BJ (cell line): ENCODE results near the gene FAM240B. TPM values are rescaled to one million over a fixed set of nuclear protein-coding genes. Genes with fewer than 3 reads are reported as not detected.

Experiments used
- CTCF ChIA-PET: fragments of 350-600 bp; formaldehyde crosslinking; extraction: SDS; loops from one replicate; lab custom pipeline; 2021; ENCODE audit warnings: antibody characterized with exemption, inconsistent platforms; lab: Yijun Ruan, JAX
- POLR2A ChIA-PET: fragments of 300-600 bp; sonication (Branson Sonifier 250); formaldehyde crosslinking; extraction: SDS; loops from one replicate; lab custom pipeline; 2021; ENCODE audit warnings: antibody characterized with exemption; lab: Charles Lee
- DNase-seq: peaks from one replicate; pipeline ENCODE4 v3.0.0-alpha.2; 2011; ENCODE audit warnings: low read depth
- H3K27me3 ChIP-seq: 2 replicates; pipeline ENCODE4 v1.6.0; 2011; ENCODE audit warnings: low read length; ENCODE audit not compliant: control insufficient read depth, insufficient read depth
- H3K36me3 ChIP-seq: 2 replicates; pipeline ENCODE4 v1.5.1; 2011; ENCODE audit warnings: low read length; ENCODE audit not compliant: control insufficient read depth, insufficient read depth
- H3K4me3 ChIP-seq: 2 replicates; pipeline ENCODE4 v1.5.1; 2011; ENCODE audit warnings: low read depth, mild to moderate bottlenecking, control low read depth, low read length
- CTCF ChIP-seq: IDR thresholded peaks from 2 replicates; pipeline ENCODE4 v1.5.1; 2011; ENCODE audit warnings: low read depth, mild to moderate bottlenecking, control low read depth, inconsistent platforms, low read length, moderate library complexity; ENCODE audit not compliant: insufficient read depth
- polyA plus RNA-seq: library from polyadenylated mRNA; depleted of rRNA; stranded (reverse); fragments of >200 nt; gene quantifications from 2 replicates; pipeline ENCODE4 v1.2.3, GENCODE V29; 2011

FAM240B gene
- polyA plus RNA-seq, 1 experiment, result not detected

GRCh38 chr9:38756702-38757101 lies 36.8 kb upstream of the FAM240B start:
- ChIA-PET POLR2A (no interaction called here), CTCF (no interaction called here)
- no peak overlapping the region for H3K4me3 ChIP-seq
- H3K27me3 ChIP-seq, result no peaks in the 10 kb centered on the region
- TF ChIP-seq CTCF, result no peak
- H3K36me3 ChIP-seq, result no peaks in the 10 kb centered on the region
- DNase-seq, result no peak

- no peaks in the 10 kb centered on the region for H3K36me3 ChIP-seq
- no peaks in the 10 kb centered on the region for H3K27me3 ChIP-seq
- TF ChIP-seq CTCF, result no peak
- ChIA-PET POLR2A (no interaction called here), CTCF (no interaction called here)
- H3K4me3 ChIP-seq, result no peak overlapping the region
- no peak for DNase-seq
Observed at GRCh38 chr9:38747941-38748340, 28.0 kb upstream of the FAM240B start.

GRCh38 chr9:38747067-38747466 lies 27.1 kb upstream of the FAM240B start:
- POLR2A ChIA-PET, result no interaction called here
- CTCF ChIA-PET, result no interaction called here
- no peak for TF ChIP-seq CTCF
- DNase-seq, result no peak
- no peaks in the 10 kb centered on the region for H3K27me3 ChIP-seq
- H3K4me3 ChIP-seq, result no peak overlapping the region
- no peaks in the 10 kb centered on the region for H3K36me3 ChIP-seq

- CTCF ChIA-PET, result no interaction called here
- Histone ChIP-seq H3K36me3 (no peaks in the 10 kb centered on the region), H3K27me3 (no peaks in the 10 kb centered on the region), H3K4me3 (no peak overlapping the region)
- no peak for DNase-seq
- no peak for TF ChIP-seq CTCF
- POLR2A ChIA-PET, result no interaction called here
Observed at GRCh38 chr9:38746303-38746702, 26.4 kb upstream of the FAM240B start.

GRCh38 chr9:38744484-38744883 lies 24.6 kb upstream of the FAM240B start:
- TF ChIP-seq CTCF, result no peak
- no peak overlapping the region for H3K4me3 ChIP-seq
- ChIA-PET POLR2A (no interaction called here), CTCF (no interaction called here)
- no peak for DNase-seq
- H3K36me3 ChIP-seq, result no peaks in the 10 kb centered on the region
- H3K27me3 ChIP-seq, result no peaks in the 10 kb centered on the region
